Loucy (cell line): ENCODE results near the gene FCN3.

Experiments
- EZH2phosphoT487 ChIP-seq: fragments of 200-600 bp; IDR thresholded peaks from 2 replicates; pipeline ENCODE4 v1.6.1; 2018; ENCODE audit warnings: antibody characterized with exemption, mild to moderate bottlenecking, moderate library complexity, borderline replicate concordance
- TF ChIP-seq, protein P1 (sequence below): fragments of 200-600 bp; sonication (generic); conservative IDR thresholded peaks from 2 replicates; pipeline ENCODE4 v1.5.1; 2014; ENCODE audit warnings: mild to moderate bottlenecking, antibody characterized with exemption, low read length

DNA sequence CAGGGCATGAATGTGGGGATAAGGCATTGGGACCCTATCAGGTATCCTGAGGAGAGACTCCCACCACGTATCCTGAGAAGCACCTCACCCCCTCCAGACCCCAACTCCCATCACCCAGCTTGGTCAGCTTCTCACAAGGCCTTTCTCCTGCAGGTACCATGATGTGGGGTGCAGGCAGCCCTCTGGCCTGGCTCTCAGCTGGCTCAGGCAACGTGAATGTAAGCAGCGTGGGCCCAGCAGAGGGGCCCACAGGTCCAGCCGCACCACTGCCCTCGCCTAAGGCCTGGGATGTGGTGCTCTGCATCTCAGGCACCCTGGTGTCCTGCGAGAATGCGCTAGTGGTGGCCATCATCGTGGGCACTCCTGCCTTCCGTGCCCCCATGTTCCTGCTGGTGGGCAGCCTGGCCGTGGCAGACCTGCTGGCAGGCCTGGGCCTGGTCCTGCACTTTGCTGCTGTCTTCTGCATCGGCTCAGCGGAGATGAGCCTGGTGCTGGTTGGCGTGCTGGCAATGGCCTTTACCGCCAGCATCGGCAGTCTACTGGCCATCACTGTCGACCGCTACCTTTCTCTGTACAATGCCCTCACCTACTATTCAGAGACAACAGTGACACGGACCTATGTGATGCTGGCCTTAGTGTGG lies 19.1 kb upstream of the FCN3 start:
- TF ChIP-seq, protein P1, sequence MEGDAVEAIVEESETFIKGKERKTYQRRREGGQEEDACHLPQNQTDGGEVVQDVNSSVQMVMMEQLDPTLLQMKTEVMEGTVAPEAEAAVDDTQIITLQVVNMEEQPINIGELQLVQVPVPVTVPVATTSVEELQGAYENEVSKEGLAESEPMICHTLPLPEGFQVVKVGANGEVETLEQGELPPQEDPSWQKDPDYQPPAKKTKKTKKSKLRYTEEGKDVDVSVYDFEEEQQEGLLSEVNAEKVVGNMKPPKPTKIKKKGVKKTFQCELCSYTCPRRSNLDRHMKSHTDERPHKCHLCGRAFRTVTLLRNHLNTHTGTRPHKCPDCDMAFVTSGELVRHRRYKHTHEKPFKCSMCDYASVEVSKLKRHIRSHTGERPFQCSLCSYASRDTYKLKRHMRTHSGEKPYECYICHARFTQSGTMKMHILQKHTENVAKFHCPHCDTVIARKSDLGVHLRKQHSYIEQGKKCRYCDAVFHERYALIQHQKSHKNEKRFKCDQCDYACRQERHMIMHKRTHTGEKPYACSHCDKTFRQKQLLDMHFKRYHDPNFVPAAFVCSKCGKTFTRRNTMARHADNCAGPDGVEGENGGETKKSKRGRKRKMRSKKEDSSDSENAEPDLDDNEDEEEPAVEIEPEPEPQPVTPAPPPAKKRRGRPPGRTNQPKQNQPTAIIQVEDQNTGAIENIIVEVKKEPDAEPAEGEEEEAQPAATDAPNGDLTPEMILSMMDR = no peak
- TF ChIP-seq EZH2phosphoT487 = no peak
